Gastroesophageal sphincter (tissue), 4 donors: Measurements from ENCODE around the gene BTRC. TPM values are rescaled to one million over a fixed set of nuclear protein-coding genes. Genes with fewer than 3 reads are reported as not detected.

ENCODE experiments used
- ATAC-seq: fragments of 150-250 bp; one replicate; pipeline ENCODE4 v1.9.1; 2016; ENCODE audit warnings: mild to moderate bottlenecking, moderate library complexity
- H3K27ac ChIP-seq, 4 donors: fragments of 200-600 bp; sonication (generic) in 3 of 4; 1 replicate in 3 of 4; 2 replicates in 1 of 4; pipeline ENCODE4 v1.5.1; 2016 to 2019
- H3K27me3 ChIP-seq: fragments of 200-600 bp; sonication (generic); one replicate; pipeline ENCODE4 v1.5.1; 2019
- H3K36me3 ChIP-seq, 2 donors: fragments of 200-600 bp; sonication (generic); one replicate each; pipeline ENCODE4 v1.5.1; 2019; ENCODE audit warnings: control low read depth in 1 of 2
- H3K4me1 ChIP-seq, 3 donors: fragments of 200-600 bp; sonication (generic); 1 replicate in 2 of 3; 2 replicates in 1 of 3; pipeline ENCODE4 v1.5.1; 2016 to 2019; ENCODE audit warnings: control low read depth in 2 of 3
- H3K4me3 ChIP-seq, 2 donors: fragments of 200-600 bp; sonication (generic); one replicate each; pipeline ENCODE4 v1.5.1; 2019; ENCODE audit warnings: mild to moderate bottlenecking in 1 of 2, moderate library complexity in 1 of 2
- H3K9me3 ChIP-seq, 3 donors: fragments of 200-600 bp; sonication (generic); one replicate each; pipeline ENCODE4 v1.5.1; 2017 to 2019; ENCODE audit warnings: control low read depth in 2 of 3
- CTCF ChIP-seq, 4 experiments: fragments of 200-600 bp in 2 of 4; fragments of 450-650 bp in 2 of 4; sonication (generic) in 1 of 4; IDR thresholded peaks; one replicate each; pipeline ENCODE4 v1.5.1; 2017 to 2019; ENCODE audit warnings: antibody characterized with exemption in 4 of 4, mild to moderate bottlenecking in 2 of 4, moderate library complexity in 2 of 4
- EP300 ChIP-seq: sonication (generic); formaldehyde crosslinking; IDR thresholded peaks from one replicate; pipeline ENCODE4 v1.6.1; 2017; ENCODE audit warnings: antibody characterized with exemption, mild to moderate bottlenecking
- POLR2A ChIP-seq, 2 donors: fragments of 450-650 bp; IDR thresholded peaks; one replicate each; pipeline ENCODE4 v1.6.1; 2017; ENCODE audit warnings: antibody characterized with exemption in 2 of 2, mild to moderate bottlenecking in 2 of 2, moderate library complexity in 1 of 2
- POLR2AphosphoS5 ChIP-seq: sonication (generic); formaldehyde crosslinking; IDR thresholded peaks from one replicate; pipeline ENCODE4 v1.6.1; 2017; ENCODE audit warnings: antibody characterized with exemption
- WGBS, 2 donors: methylation state at CpG; one replicate each; pipeline ENCODE4 v1.1.5; 2018; ENCODE audit warnings: low coverage in 1 of 2; 5-methylcytosine and 5-hydroxymethylcytosine counted together
- total RNA-seq, 4 donors: library from RNA; depleted of rRNA; stranded (reverse); fragments of >200 nt; gene quantifications; one replicate each; pipeline ENCODE4 v1.1.0, GENCODE V29; 2016

Gene BTRC
- total RNA-seq, 4 donors from 2014 or later: 9.0 to 15.6 (median 14.1) TPM

- no peak for ATAC-seq
- TF ChIP-seq EP300 (no peak), POLR2AphosphoS5 (no peak), POLR2A (IDR thresholded peaks at IDR 0.05) (no peak)
- H3K4me3 ChIP-seq: no peak overlapping the region
- no peaks in the 10 kb centered on the region for H3K4me1 ChIP-seq
- 87 to 93% methylated on average over 1 of the region's 1 CpG for WGBS, 2 donors
- H3K27me3 ChIP-seq: no peaks in the 10 kb centered on the region
- H3K9me3 ChIP-seq: no peaks in the 10 kb centered on the region
- no peaks in the 10 kb centered on the region for H3K36me3 ChIP-seq
- H3K27ac ChIP-seq: no peak overlapping the region
Observed at GRCh38 chr10:101452593-101452992, 98.6 kb downstream of the BTRC start.

DNA sequence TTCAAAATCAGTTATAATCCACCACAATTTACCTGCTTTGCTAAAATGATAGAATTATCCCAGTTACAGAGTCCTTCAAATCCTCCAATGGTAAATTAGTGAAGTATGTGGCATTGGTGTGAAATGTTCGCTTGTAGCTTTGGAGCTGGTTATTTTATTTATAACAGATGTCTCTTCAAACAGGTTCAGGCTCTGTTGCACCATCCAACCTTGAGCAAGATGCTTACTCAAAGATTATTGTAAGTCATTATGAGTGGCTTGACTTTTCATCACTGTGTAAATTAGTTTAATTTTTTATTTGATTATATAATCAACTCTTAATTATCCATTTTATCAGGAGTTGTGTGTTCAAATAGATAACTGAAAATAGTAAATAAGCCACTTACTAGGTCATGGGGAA, 99.4 kb downstream of the BTRC start:
- WGBS, 2 donors: 82 to 95% methylated on average over 1 of the region's 1 CpG
- ATAC-seq: no peak
- H3K27ac ChIP-seq: no peak overlapping the region
- H3K36me3 ChIP-seq: no peaks in the 10 kb centered on the region
- no peak overlapping the region for H3K4me3 ChIP-seq
- H3K9me3 ChIP-seq: no peaks in the 10 kb centered on the region
- TF ChIP-seq POLR2A (IDR thresholded peaks at IDR 0.05) (no peak), CTCF (IDR thresholded peaks at IDR 0.05) (no peak)
- no peaks in the 10 kb centered on the region for H3K27me3 ChIP-seq
- H3K4me1 ChIP-seq: no peaks in the 10 kb centered on the region

- H3K27me3 ChIP-seq: no peaks in the 10 kb centered on the region
- H3K4me3 ChIP-seq: no peak overlapping the region
- TF ChIP-seq EP300: no peak
- TF ChIP-seq CTCF (IDR thresholded peaks at IDR 0.05): no peak
- no peak for TF ChIP-seq POLR2A (IDR thresholded peaks at IDR 0.05)
- no peak for TF ChIP-seq POLR2AphosphoS5
- H3K27ac ChIP-seq: no peak overlapping the region
- no peaks in the 10 kb centered on the region for H3K9me3 ChIP-seq
- no peaks in the 10 kb centered on the region for H3K4me1 ChIP-seq
- ATAC-seq: no peak
- no peaks in the 10 kb centered on the region for H3K36me3 ChIP-seq
- 73 to 79% methylated on average over 4 to 6 of the region's 6 CpGs for WGBS, 2 donors
Observed at GRCh38 chr10:101453791-101454718, 100.1 kb downstream of the BTRC start.

- H3K4me3 ChIP-seq: no peak overlapping the region
- TF ChIP-seq CTCF (IDR thresholded peaks at IDR 0.05) (no peak), POLR2A (IDR thresholded peaks at IDR 0.05) (no peak), POLR2AphosphoS5 (no peak), EP300 (no peak)
- no peaks in the 10 kb centered on the region for H3K9me3 ChIP-seq
- ATAC-seq: no peak
- no peak overlapping the region for H3K27ac ChIP-seq
- WGBS, 2 donors: 67 to 100% methylated on average over 1 of the region's 1 CpG
- no peaks in the 10 kb centered on the region for H3K4me1 ChIP-seq
- H3K36me3 ChIP-seq: peaks cover 0 to 17% of the 10 kb centered on the region in 2 donors
- no peaks in the 10 kb centered on the region for H3K27me3 ChIP-seq
Observed at GRCh38 chr10:101458869-101459268, 104.9 kb downstream of the BTRC start.

GRCh38 chr10:101464082-101464481, 110.1 kb downstream of the BTRC start:
- H3K9me3 ChIP-seq: no peaks in the 10 kb centered on the region
- H3K4me1 ChIP-seq: peaks cover 0 to 14% (median 0%) of the 10 kb centered on the region in 3 donors
- ATAC-seq: no peak
- no peak overlapping the region for H3K4me3 ChIP-seq
- TF ChIP-seq CTCF (IDR thresholded peaks at IDR 0.05) (no peak), POLR2AphosphoS5 (no peak), POLR2A (IDR thresholded peaks at IDR 0.05) (no peak), EP300 (no peak)
- no peak overlapping the region for H3K27ac ChIP-seq
- 87 to 90% methylated on average over 4 of the region's 4 CpGs for WGBS, 2 donors
- H3K27me3 ChIP-seq: no peaks in the 10 kb centered on the region
- H3K36me3 ChIP-seq: peaks cover 0 to 17% of the 10 kb centered on the region in 2 donors
